Body of pancreas (tissue), 2 donors: ENCODE results near the gene PFKL. TPM values are rescaled to one million over a fixed set of nuclear protein-coding genes. Genes with fewer than 3 reads are reported as not detected.

ENCODE experiments used
- total RNA-seq, 2 donors: library from RNA; depleted of rRNA; stranded (reverse); fragments of >200 nt; gene quantifications; one replicate each; pipeline ENCODE4 v1.1.0, GENCODE V29; 2016

Gene PFKL
- total RNA-seq, 2 donors from 2014 or later: 56.8 to 104 TPM

Other genes starting within 250 kb of the PFKL start
- gene PWP2, start 192.7 kb upstream of the PFKL start, total RNA-seq: 10 to 100 TPM in 1 of 2 donors, 1 to 10 TPM in 1; 6.5 to 14.5 TPM
- gene GATD3, start 166.4 kb upstream of the PFKL start, total RNA-seq: 1 to 10 TPM; 2.1 to 3.0 TPM
- gene ICOSLG, start 59.1 kb upstream of the PFKL start, total RNA-seq: 1 to 10 TPM; 1.6 to 2.0 TPM
- gene DNMT3L, start 38.2 kb upstream of the PFKL start, total RNA-seq: not detected
- gene AIRE, start 14.2 kb upstream of the PFKL start, total RNA-seq: 1 to 10 TPM in 1 of 2 donors, not detected in 1; 1.0 TPM
- 10 to 100 TPM; 24.6 to 43.8 TPM for gene CFAP410, start 39.3 kb downstream of the PFKL start, total RNA-seq
- gene TRPM2, start 53.6 kb downstream of the PFKL start, total RNA-seq: 1 to 10 TPM; 2.1 to 2.3 TPM
- 1 to 10 TPM in 1 of 2 donors, under 1 TPM in 1; 0.33 to 1.0 TPM for gene LRRC3, start 155.5 kb downstream of the PFKL start, total RNA-seq
- not detected for gene KRTAP10-1, start 240.1 kb downstream of the PFKL start, total RNA-seq